PFSK-1 (cell line): Measurements from ENCODE around the gene CALY.

Experiments used
- FOXP2 ChIP-seq: optimal IDR thresholded peaks from 2 replicates; pipeline ENCODE3; 2011; ENCODE audit warnings: borderline replicate concordance, control low read depth, inconsistent platforms; ENCODE audit not compliant: insufficient read depth; ENCODE audit errors: extremely low read length, extremely low read depth
- POLR2AphosphoS5 ChIP-seq: IDR thresholded peaks from 2 replicates; pipeline ENCODE4 v1.6.1; 2012; ENCODE audit warnings: low read depth, mild to moderate bottlenecking, control low read depth, low read length, moderate library complexity
- SIN3A ChIP-seq: IDR thresholded peaks from 2 replicates; pipeline ENCODE4 v1.6.1; 2012; ENCODE audit warnings: mild to moderate bottlenecking, low read length, moderate library complexity, borderline replicate concordance; ENCODE audit not compliant: insufficient read depth
- TAF1 ChIP-seq: IDR thresholded peaks from 2 replicates; pipeline ENCODE4 v1.6.1; 2012; ENCODE audit warnings: low read length, control low read depth, borderline replicate concordance; ENCODE audit not compliant: insufficient read depth
- TF ChIP-seq, protein P1 (sequence below), 2 experiments: IDR thresholded peaks; 2 replicates each; pipeline versions ENCODE4 v1.6.1 to v1.8.0; 2011 to 2012; ENCODE audit warnings: low read depth in 2 of 2, low read length in 2 of 2, control low read depth in 1 of 2, inconsistent platforms in 1 of 2, mild to moderate bottlenecking in 1 of 2, moderate library complexity in 1 of 2; ENCODE audit not compliant: insufficient read depth in 1 of 2

Gene CALY

GRCh38 chr10:133353988-133354605 is 17.4 kb upstream of the CALY start:
- TF ChIP-seq, protein P1, sequence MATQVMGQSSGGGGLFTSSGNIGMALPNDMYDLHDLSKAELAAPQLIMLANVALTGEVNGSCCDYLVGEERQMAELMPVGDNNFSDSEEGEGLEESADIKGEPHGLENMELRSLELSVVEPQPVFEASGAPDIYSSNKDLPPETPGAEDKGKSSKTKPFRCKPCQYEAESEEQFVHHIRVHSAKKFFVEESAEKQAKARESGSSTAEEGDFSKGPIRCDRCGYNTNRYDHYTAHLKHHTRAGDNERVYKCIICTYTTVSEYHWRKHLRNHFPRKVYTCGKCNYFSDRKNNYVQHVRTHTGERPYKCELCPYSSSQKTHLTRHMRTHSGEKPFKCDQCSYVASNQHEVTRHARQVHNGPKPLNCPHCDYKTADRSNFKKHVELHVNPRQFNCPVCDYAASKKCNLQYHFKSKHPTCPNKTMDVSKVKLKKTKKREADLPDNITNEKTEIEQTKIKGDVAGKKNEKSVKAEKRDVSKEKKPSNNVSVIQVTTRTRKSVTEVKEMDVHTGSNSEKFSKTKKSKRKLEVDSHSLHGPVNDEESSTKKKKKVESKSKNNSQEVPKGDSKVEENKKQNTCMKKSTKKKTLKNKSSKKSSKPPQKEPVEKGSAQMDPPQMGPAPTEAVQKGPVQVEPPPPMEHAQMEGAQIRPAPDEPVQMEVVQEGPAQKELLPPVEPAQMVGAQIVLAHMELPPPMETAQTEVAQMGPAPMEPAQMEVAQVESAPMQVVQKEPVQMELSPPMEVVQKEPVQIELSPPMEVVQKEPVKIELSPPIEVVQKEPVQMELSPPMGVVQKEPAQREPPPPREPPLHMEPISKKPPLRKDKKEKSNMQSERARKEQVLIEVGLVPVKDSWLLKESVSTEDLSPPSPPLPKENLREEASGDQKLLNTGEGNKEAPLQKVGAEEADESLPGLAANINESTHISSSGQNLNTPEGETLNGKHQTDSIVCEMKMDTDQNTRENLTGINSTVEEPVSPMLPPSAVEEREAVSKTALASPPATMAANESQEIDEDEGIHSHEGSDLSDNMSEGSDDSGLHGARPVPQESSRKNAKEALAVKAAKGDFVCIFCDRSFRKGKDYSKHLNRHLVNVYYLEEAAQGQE (IDR thresholded peaks at IDR 0.05; ENCODE audit: insufficient read depth in 1 of 2, low read depth in 2 of 2, low read length in 2 of 2): no peak
- no peak for TF ChIP-seq FOXP2
- TF ChIP-seq SIN3A: no peak
- no peak for TF ChIP-seq TAF1
- TF ChIP-seq POLR2AphosphoS5: no peak

DNA sequence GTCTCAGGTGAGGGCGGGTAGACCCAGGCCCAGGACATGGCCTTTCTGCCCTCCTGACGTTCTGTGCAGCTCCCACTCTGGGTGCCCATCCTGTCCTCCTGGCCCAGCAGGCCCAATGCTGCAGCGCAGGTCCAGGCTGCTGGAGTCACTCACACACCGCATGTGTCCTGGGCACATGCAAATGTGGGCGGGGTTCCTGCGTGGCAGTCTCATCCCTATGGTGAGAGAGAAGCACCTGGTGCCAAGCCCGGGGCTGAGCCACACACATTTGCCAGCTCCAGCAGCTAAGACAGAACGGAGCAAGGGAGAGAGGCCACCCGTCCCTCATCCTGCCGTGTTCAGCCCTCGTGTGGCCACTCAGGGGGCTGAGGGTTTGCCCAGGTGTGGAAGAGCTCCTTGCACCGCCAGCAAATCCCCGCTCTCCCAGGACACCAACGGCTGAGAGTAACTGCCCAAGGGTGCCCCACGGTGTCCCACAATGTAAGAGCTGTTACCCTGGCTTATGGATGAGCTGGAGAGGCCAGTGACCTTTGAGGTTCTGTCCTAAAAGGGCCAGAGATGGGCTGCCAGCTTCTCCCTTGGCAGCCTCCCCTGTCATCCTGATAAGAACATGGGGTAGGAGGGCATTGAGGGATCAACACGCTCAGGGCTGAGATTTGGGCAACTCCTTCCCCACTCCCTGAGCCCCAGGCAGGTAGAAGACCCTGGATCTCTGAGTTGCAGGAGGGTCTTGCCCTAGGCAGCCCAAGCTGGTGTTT is 16.7 kb upstream of the CALY start:
- TF ChIP-seq SIN3A: no peak
- TF ChIP-seq, protein P1 (IDR thresholded peaks at IDR 0.05; ENCODE audit: insufficient read depth in 1 of 2, low read depth in 2 of 2, low read length in 2 of 2): no peak
- no peak for TF ChIP-seq TAF1
- no peak for TF ChIP-seq POLR2AphosphoS5

GRCh38 chr10:133351408-133352318 is 15.0 kb upstream of the CALY start:
- TF ChIP-seq, protein P1 (IDR thresholded peaks at IDR 0.05; ENCODE audit: insufficient read depth in 1 of 2, low read depth in 2 of 2, low read length in 2 of 2): no peak
- no peak for TF ChIP-seq TAF1
- no peak for TF ChIP-seq POLR2AphosphoS5
- TF ChIP-seq FOXP2: no peak
- TF ChIP-seq SIN3A: no peak

DNA sequence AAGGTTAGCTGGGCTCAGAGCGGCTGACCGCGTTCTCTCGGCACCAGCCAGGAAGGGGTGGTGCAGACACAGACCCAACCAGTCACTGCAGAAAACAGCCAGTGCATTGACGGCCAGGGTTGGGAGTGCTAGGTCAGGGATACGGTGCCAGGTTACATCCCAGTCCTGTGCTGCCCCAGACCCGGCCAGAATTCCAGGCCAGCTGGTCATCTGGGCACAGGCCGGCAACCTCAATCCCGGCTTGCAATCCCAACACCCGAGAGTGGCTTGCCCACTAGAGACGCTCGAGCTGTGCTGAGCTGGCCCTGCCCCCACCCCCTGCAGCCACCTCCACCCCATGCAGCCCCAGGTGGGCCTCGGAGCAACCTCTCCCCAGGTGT is 14.2 kb upstream of the CALY start:
- TF ChIP-seq TAF1 (no peak), POLR2AphosphoS5 (no peak), SIN3A (no peak), FOXP2 (no peak)
- TF ChIP-seq, protein P1 (IDR thresholded peaks at IDR 0.05; ENCODE audit: insufficient read depth in 1 of 2, low read depth in 2 of 2, low read length in 2 of 2): no peak
